Stimulated activated CD4-positive, alpha-beta T cell treated with anti-CD3 and anti-CD28 coated beads, Interleukin-1b, Interleukin-23, amount 100 ng/mL, for 24 hours (primary cell): ENCODE data around the gene ZC3H7B.

ENCODE experiments used
- DNase-seq, 4 experiments: peaks; one replicate each; pipeline ENCODE4 v3.0.0-alpha.2; 2020; ENCODE audit warnings: low read depth in 4 of 4, low spot score in 1 of 4

Gene ZC3H7B

DNA sequence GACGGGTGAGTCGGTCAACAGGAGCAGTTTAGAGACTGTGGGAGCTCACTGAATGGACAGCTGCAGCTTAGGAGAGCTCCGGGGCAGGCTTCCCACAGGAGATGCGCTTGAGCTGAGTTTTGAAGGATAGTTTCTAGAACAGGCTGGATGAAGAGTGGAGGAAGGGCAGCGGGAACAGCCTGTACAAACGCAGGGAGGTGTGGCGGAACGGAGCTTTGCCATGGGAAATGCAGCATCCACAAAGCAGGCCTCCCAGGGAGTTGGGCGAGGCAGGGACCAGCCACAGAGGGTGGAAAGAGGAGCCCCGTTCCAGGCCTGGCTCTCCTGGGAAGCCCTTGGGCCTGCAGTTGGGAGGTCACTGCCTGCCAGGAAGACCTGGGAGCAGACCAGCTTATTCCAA is 53.7 kb downstream of the ZC3H7B start:
- DNase-seq, result no peak

DNA sequence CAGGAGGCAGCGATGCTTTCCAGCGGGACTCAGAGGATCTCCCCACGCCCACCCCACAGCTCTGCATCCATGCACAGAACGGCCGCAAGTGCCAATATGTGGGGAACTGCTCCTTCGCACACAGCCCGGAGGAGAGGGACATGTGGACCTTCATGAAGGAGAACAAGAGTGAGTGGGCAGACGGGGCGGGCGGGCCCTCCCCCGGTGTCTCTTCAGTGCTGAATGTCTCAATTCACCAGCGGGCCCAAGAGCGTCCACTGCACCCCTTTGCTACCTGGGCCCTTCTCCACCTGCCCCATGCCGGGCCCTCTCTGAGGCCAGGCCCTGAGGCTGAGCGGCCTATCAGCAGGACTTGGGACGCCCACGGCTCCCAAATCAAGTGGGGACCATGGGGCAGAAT is 54.6 kb downstream of the ZC3H7B start:
- DNase-seq, result no peak

DNA sequence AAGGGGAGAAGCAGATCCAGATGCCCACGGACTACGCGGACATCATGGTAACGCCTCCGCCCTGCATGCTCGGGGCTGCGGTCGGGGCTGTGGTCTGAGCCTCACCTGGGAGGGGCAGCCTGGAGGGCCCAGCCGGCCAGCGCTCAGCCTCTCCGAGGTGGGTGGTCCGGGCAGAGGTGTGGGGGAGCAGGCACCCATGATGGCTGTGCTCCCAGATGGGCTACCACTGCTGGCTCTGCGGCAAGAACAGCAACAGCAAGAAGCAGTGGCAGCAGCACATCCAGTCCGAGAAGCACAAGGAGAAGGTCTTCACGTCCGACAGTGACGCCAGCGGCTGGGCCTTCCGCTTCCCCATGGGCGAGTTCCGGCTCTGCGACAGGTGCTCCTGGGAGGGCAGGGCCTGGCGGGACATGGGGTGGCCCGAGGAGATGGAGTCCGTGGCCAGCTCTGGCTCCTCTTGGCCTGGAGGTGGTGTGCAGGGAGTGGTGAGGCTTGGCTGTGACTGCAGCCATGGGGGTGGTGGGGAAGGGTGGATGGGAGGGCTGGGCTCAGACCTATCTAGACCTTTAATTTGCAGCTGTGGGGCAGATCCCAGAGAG is 55.2 kb downstream of the ZC3H7B start:
- no peak for DNase-seq

DNA sequence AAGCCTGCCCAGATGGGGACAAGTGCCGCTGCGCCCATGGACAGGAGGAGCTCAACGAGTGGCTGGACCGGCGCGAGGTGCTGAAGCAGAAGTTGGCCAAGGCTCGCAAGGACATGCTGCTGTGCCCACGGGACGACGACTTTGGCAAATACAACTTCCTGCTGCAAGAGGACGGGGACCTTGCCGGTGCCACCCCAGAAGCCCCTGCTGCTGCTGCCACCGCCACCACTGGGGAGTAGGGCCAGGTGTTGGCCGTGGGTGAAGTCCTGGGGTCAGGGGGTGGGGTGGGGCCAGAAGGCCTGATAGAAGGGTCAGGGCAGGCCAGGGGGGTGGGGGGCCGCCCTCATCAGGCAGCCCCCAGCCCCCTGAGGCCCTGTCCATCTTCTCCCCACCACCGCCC is 55.9 kb downstream of the ZC3H7B start:
- no peak for DNase-seq

DNA sequence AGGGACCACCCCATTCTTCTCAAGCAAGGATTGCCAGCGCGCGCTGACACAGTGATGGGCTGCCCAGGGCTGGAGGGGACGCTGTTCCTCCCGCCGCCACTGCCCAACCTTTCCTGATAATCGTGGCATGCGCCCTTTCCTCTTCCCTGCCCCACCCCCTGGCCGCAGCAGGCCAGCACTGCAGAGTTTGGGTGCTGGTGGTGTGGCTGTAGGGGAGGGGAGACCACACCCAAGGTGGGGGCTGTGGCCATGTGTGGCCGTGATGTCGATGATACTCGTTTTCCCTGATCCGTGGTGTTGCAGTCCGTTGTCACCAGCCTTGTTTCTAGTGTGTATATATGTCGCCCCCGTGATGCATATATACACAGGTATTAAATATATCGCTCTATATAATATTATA is 57.6 kb downstream of the ZC3H7B start:
- no peak for DNase-seq

DNA sequence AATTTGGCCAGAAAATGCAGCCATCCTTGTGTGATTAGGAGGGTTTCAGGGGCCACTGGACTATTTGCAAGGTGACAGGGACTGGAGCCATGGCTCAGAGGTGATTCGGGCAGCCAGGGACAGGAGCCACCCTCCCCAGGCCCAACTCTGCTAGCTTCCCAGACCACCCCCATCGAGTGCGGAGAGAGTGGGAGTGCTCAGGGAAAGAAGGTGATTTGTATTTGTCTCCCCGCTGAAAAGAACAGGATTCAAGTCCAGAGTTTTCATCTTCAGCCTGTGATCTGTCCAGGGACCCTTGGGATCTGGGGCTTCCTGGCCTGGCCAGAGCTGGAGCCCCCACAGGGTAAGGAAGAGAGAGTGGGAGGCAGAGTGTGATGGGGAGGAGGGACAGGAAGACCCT is 58.1 kb downstream of the ZC3H7B start:
- DNase-seq, result no peak

DNA sequence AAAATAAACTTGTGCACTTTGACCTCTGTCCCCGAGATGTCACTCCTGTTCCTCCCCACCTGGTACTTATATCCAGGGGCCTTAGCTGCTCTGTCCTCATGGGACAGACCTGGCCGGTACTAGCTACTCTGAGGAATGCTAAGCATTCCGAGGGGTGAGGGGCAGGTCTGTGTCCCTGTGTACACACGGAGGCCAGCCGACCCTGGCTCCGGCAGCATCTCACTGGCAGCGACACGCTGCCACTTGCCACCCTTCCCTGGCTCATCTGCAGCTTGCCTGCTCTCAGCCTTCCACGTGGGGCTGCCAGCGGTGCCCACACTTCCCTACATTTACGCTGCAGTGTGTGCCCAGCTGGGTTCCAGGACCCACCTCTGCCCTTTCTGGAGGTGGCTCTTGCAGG is 58.8 kb downstream of the ZC3H7B start:
- no peak for DNase-seq

DNA sequence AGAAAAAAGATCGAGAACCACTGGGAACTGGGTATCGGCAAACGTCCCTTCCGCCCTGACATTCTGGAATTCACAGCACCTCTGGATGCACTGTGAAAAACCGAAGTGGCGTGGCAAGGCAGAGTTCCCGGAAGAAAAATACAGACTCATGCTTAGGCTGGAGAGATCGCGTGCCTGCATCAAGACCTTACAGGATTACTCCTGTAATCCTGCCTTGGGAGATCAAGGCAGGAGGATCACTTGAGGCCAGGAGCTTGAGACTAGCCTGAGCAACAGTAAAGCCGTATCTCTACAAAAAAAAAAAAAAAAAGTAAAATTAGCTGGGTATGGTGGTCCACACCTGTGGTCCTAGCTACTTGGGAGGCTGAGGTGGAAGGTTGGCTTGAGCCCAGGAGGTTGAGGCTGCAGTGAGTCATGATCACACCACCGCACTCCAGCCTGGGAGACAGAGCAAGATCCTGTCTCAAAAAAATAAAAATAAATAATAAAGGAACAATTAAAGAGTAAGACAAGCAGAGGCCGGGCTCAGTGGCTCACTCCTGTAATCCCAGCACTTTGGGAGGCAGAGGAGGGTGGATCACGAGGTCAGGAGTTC is 60.5 kb downstream of the ZC3H7B start:
- no peak for DNase-seq

DNA sequence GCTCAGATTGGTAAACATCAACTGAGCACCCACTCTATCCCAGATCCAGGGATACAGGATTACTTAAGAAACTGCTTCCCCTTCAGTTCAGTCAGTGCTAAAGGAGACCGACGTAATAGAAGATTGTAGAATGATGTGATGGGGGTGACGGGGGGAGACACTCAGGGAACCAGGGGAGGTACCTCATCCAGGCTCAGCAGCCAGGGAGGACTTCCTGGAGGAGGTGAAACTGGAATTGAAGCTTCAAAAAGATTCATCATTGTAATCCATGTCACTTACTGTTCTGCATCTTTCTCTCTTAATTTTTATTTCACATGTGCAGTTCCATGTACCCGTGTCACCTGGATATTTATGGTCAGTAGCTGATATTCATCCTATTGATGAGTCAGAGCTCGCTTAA is 61.3 kb downstream of the ZC3H7B start:
- DNase-seq, result no peak

DNA sequence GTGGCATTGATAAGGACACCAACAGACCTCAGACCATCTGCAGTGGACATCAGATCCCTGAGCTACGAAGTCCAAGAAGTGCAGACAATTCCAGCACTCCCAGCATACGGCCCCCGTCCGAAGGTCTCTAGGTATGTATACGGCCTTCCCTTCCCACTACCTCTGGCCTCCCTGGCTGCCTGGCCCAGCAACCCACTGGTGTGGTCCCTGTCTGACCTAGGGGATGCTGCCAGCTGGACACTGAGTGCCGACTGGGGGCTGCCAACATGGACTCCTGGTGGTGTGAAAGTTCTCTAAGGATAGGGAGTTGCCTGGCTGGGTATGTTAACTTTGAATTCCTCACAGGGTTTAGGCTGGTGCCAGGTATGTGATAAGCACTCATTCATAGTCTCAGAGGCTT is 62.9 kb downstream of the ZC3H7B start:
- no peak for DNase-seq

DNA sequence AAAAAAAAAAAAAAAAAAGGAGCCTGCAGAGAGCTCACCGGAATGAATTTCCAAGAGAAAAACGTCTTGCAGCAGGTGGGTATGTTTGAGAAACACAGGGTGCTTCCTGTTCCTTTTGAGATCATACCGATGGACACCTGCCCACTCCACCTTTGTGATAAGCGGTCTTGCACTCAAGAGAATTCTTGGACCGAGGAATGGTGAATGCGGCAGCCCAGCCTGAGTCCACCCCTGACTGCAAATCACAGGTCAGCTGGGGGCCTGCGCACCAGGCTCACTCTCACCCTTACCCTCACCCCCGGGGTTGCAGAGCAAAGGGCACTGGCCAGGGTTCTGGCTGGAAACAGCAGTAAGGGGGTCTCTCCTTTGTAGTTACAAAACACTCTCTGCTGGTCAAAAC is 63.6 kb downstream of the ZC3H7B start:
- DNase-seq, result no peak

DNA sequence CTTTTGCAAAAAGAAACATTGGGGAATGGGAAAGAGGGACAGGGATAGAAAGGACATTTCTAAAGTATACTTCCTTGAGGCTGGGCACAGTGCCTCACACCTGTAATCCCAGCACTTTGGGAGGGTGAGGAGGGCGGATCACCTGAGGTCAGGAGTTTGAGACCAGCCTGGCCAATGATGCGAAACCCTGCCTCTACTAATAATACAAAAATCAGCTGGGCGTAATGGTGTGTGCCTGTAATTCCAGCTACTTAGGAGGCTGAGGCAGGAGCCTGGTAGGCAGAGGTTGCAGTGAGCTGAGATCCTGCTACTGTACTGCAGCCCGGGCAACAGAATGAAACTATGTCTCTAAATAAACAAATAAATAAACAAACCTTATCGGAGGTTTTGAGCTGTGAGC is 64.1 kb downstream of the ZC3H7B start:
- DNase-seq, result no peak

DNA sequence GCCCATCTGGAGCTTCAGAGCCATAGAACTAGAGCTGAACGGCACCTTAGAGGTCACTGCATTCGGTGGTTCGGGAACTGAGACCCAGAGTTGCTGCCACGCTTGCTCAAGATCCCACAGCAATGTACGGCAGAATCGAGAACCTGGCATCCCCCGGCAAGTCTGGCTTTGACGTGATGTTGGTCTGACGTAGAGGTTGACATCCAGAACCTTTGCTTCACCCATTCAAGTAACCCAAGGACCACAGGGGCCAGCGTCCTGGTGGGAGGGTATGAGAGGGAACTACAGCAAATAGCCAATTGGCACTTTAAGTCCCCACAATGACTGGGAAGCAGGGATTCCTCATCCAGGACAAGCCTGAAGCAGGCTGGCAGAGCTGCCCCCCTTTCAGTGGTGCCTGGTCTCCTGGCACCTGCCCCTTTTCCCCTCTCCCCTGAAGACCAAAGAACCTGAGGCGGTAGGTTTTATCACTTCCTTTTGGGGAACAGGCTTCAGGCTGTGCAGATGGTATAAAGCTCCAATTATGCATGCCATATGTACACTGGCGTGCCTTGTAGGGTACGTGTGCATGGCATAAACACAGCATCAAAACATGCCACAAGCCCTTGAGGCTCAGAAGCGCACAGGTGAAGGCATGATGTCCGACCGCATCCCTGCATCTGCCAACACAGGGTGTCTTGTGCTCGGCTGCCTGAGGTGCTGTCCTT is 65.2 kb downstream of the ZC3H7B start:
- no peak for DNase-seq

DNA sequence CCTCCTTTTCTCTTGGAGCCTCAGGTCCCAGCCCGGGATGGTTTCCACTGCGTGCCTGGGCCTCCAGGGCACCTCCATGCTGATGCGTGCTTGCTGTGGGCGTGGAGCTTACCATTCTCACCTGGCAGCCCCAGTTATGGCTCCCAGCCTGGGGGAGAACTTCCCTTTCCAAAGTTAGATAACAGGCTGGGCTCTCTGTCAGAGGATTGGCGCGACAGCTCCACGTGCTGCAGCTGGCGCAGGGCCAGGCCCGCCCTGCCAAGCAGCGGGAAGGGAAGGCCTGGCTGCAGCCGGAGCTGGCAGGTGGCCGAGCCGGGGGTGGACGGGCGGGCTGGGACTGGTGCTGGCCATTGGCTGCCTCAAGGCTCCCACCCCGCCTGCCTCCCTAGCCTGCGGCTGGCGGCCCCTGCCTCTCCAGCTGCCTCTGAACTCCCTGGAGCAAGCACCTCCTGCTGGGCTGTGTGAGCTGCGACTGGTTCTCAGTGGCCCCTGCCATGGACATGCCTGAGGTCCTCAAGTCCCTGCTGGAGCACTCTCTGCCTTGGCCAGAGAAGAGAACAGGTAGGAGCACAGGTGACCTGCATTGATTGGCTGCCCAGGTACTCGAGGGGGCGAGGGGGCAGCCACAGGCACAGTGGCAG is 65.8 kb downstream of the ZC3H7B start:
- DNase-seq, result no peak

DNA sequence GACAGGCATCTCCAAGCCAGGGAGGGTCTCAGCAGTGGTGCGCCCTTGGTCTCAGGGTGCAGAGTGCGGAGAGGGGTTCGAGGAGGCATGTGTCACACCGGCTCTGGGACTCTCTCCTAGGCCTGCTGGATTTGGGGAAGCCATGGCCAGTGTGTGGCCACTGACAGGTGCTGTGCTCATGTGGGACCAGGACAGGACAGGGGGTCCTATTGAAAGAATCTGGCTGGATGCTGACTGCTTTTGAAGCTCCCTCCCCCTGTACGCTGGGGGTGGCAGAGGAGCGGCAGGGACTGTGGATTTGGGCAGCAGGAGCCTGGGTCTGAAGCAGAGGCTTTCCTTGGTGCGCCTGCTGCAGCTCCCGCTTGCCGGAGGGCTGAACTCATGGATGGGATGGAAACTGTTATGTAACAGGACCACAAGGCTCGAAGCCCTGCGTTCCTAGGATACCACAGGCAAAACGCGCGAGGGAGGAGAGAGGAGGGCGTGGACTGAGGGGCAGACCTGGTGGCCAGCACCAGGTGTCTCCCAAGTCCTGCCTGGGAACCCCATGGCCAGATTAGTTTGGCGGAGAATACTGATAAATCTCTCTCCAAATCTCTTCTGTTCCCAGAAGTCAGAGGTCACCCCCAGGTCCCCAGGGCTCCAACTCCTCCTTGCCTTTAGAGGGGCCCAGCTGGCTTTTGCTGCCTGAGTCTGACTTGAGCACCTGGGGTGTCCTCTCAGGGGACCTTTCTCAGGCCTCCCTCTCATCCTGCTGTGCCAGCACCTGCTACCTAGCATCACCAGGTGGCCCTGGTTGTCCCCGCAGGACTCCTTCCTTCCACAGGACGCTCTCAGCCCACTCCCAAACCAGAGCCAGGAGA is 66.6 kb downstream of the ZC3H7B start:
- no peak for DNase-seq

DNA sequence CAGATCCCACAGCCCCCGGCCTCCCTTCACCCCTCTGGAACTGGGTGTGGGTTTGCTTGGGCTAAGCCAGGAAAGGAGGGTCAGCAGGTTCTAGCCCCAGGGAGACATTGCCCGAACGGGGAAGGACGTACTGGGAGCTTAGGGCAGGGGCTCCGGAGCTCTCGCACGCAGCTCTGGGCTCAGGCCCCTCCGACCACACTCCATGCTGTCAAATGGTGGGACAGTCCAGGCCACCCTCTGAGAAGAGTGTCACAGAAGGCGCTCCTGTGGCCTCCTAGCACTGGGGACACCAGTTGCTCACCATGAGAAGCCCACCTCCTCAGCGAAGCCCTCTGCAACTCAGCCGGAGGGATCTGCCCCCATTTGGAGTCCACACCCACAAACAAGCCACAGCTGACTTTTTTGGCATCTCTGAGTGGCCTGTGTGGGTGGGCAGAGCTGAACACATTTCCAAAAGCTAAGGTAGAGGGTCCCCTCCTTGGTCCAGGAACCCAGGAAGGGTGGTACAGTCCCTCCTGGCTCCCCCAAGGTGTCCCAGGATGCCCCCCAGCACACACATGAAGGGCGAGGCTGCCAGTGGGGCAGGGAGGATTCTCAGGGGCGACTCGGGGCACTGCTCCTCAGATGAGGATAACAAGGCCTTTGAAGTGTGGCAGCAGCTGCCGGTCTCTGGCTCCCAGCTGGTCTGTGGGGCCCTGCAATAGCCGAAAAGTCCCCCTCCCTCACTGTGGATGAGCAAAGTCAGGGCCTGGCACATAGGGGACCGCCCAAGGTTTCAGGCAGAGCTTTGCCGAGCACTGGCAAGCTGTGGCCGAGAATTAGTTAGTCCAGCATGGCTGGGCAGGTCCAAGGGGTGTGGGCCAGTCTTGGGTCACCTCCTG is 67.5 kb downstream of the ZC3H7B start:
- no peak for DNase-seq

DNA sequence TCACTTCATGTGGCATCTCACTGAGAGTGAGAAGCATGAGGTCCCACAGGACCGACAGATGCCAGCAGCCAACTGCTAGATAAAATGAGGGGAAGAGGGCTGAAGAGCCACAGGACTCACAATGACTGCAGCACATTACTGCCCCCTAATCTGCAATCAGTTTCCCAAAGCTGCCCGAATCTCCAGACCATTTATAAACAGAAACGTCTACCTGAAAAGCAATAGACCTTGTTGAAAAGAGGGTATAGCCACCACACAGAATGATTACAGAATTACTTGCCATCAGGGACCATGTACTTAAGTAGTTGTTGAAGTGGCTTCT is 68.1 kb downstream of the ZC3H7B start:
- DNase-seq, result no peak

DNA sequence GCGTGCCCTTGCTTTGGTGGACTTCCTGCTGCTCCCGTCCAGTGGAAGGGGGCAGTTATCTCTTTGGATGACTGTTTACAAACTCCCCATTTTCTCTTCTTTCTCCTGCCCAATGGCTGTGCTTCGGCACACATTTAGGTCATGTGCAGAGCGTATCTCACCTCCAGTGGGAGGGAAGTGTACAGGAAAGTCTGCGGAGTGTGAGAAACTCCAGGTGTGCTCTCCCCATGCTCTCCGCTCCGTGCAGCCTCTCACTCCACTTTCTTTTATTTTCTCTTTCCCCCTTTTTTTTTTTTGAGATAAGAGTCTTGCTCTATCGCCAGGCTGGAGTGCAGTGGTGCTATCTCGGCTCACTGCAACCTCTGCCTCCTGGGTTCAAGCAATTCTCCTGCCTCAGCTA is 68.5 kb downstream of the ZC3H7B start:
- DNase-seq, result no peak

DNA sequence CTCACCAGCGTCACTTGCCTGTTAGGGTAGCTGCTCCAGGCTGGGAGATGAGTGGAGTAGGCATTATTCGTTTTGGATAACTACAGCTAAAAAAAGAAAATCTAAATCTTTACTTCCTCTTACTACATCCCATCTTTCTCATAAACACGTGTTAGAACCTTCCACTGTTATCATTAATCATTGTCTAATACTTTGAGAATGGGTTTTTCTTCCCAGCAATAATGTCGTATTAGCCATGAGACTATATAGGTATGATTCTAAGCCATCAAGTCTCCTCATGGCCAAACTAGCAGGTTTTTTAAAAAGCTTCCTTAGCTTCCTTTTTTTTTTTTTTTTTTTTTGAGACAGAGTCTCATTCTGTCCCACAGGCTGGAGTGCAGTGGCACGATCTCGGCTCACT is 76.5 kb downstream of the ZC3H7B start:
- DNase-seq, result no peak

DNA sequence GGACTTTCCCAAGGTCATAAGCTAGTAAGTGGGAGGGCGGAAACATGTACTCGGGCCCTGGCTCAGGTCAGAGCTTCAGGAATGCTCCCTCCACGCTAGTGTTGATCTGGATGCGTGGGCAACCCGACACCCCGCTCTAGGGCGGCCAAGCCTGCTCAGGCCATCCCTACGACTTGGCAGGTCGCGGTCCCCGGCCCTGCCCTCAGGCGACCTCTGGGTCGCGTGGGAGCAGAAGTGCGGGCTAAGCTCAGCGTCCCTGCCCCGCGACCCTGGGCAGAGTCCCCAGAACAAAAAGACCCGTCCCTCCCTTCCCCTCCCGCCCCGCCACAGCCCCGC is 79.6 kb downstream of the ZC3H7B start:
- no peak for DNase-seq
